HG02981 (cell line): Measurements from ENCODE around the gene S1PR4.
"Not testable (repeated sequence)": the region's sequence is repeated elsewhere in the genome, so short reads cannot be mapped to it uniquely, and the experiment has no call there.

Experiments
- ATAC-seq: cut with Tn5 transposase; IDR thresholded peaks from one replicate; pipeline ENCODE4 v1.9.1; 2021; ENCODE audit warnings: mild to moderate bottlenecking, moderate library complexity; ENCODE audit not compliant: unreplicated experiment

Gene S1PR4

GRCh38 chr19:3210347-3211017, 31.9 kb downstream of the S1PR4 start:
- no peak for ATAC-seq

- ATAC-seq = no peak
Measured at GRCh38 chr19:3211191-3211590, 32.6 kb downstream of the S1PR4 start.

GRCh38 chr19:3213159-3213558, 34.6 kb downstream of the S1PR4 start:
- ATAC-seq = no peak

- ATAC-seq = no peak
Measured at GRCh38 chr19:3216874-3217273, 38.3 kb downstream of the S1PR4 start.

GRCh38 chr19:3220576-3220975, 42.0 kb downstream of the S1PR4 start:
- no peak for ATAC-seq

- not testable (repeated sequence) for ATAC-seq
Measured at GRCh38 chr19:3221576-3221975, 43.0 kb downstream of the S1PR4 start.

GRCh38 chr19:3222709-3223108, 44.1 kb downstream of the S1PR4 start:
- ATAC-seq = no peak

GRCh38 chr19:3224346-3225168, 46.0 kb downstream of the S1PR4 start, which contains the start of gene CELF5:
CELF5 (plus strand) TSS chr19:3224661; CDS start chr19:3224740, 79 bp downstream.
- no peak for ATAC-seq

GRCh38 chr19:3225169-3225485, 46.6 kb downstream of the S1PR4 start:
- no peak for ATAC-seq

GRCh38 chr19:3225677-3226093, 47.1 kb downstream of the S1PR4 start:
- ATAC-seq = no peak

GRCh38 chr19:3227054-3227626, 48.6 kb downstream of the S1PR4 start:
- ATAC-seq = no peak

- ATAC-seq = no peak
Measured at GRCh38 chr19:3229346-3229743, 50.8 kb downstream of the S1PR4 start.
